GM19452 (cell line): ENCODE measurements around the gene CDT1.

ENCODE experiments used
- ATAC-seq: cut with Tn5 transposase; IDR thresholded peaks from one replicate; pipeline ENCODE4 v1.9.1; 2021; ENCODE audit not compliant: unreplicated experiment

The CDT1 gene

DNA sequence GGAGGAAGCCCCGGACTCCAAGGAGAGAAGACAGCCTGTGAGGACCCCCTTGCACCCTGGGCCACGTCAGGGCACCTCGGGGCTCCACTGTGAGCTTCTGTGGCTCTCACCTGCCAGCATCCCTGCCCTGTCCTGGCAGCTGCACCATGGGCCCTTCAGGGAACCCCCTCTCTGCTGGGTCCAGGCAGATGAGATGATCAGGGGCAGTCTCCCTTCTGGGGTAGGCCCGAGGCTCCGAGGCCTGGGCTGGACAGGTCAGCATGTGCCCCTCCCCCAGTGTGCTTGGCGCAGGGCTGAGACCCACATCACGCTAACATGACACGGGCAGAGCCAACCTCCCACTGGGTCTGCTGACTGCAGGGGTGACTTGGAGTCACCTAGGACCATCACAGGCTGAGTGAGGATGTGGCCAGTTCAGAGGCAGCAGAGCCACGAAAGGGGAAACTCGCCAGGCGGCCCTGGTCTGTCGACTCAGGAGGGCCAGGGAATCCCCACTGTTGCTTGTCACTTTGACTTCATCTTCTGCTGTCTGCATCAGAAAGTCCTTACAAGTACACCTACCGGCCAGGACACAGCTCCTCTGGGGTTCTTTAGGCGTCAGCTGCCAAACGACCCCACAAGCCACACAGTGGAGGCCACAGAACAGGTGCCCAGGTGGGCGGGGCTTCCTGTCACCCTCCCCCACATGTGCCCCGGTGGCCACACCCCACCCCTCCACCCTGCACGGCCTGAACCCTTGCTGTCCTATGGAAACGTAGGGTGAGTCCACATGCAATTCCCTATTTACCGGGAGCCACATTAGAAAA lies 50.9 kb downstream of the CDT1 start:
- no peak for ATAC-seq

DNA sequence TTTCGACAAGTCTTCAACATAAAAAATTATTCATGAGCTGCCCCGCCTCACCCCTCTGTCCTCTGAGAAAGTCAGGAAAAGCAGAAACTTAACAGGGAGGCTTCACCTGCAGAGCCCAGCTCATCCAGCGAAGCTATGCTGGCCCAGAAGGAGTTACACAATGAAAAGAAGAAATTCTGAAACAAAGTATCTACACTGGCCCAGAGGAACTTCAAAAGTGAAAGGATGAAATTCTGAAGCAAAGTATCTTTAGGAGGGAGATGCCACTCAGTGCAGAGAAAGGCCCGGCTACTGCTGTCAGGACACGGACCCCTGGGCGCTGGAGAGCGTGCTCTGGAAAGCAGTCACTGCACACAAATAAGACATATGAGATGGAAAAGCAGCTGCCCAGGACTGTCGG lies 51.6 kb downstream of the CDT1 start:
- ATAC-seq = no peak

GRCh38 chr16:88855736-88856121 lies 52.1 kb downstream of the CDT1 start:
- ATAC-seq = no peak

DNA sequence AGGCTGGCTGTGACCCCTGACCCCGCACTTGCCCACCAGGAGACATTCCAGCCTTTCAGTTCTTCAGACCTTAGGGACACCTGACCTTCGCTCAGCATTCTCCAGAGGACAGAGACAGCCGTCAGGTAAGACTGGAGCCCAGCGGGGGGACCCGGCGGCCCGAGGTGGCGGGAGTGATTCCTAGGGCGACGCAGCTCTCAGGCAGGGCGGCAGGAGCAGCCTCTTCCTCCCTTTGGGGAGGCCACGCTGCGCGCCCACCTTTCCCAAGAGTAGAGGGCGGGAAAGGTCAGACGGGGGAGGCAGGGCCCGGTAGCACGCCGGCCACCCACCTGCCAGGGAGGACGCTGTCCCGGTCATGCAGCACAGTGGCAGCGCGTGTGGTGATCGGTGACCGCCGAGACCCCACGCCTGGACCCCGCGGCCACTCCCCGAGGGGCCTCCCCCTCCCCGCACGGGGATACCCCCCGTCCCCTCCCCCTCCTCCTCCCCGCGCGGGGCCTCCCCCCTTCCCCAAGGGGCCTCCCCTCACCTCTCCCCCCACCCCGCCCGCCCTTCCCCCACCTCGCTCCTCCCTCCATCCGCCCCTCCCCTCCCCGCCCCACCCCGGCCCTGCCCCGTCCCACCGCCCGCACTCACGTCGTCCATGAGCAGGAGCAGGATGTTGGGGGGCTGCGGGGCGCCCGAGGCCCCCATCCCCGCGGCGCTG lies 52.7 kb downstream of the CDT1 start:
- ATAC-seq = no peak

- peak; percentile 72 for ATAC-seq
These were observed 53.5 kb downstream of the CDT1 start, which contains the start of the genes GALNS and TRAPPC2L for GRCh38 chr16:88856828-88857727. Gene GALNS, minus strand, starts transcription at chr16:88856947. Its CDS starts 70 bp downstream, at chr16:88856877. Gene TRAPPC2L, plus strand, starts transcription at chr16:88857127. Its CDS starts 24 bp downstream, at chr16:88857151.

DNA sequence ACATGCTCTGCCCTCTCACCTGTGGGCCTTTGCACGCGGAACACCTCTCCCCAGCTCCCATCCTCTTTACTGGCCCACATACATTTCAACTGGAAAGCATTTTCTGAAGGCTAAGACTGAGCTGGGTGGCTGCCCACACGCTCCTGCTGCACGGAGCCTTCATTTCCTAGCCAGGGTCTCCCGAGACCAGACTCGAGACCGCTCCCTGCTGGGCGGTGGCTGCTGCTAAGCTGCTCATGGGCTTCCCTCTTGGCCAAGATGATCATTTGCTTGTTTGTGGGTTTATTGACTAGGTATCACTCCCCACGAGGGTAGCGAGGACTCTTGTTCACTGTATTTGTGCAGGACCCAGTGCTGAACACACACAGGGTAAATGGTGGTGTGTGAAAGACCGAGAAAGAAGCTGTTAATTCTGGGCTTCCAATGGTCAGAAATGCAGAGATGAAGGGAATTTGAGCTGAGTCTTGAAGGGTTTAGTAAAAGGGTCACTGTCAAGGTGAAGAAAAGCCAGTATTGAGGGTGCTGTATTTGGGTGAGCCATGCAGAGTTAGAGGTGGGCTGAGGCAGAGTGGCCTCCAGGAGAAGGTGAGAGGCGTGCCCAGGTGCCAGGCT lies 54.2 kb downstream of the CDT1 start:
- no peak for ATAC-seq
